Ascending aorta (tissue), 2 donors: ENCODE measurements around the gene HCLS1. TPM values are rescaled to one million over a fixed set of nuclear protein-coding genes. Genes with fewer than 3 reads are reported as not detected.

ENCODE experiments used
- DNase-seq, 2 donors: peaks; one replicate each; pipeline ENCODE4 v3.0.0-alpha.2; 2019; ENCODE audit warnings: low spot score in 2 of 2
- H3K27ac ChIP-seq, 2 donors: fragments of 200-600 bp; sonication (generic); one replicate each; pipeline ENCODE4 v1.5.1; 2016 to 2017; ENCODE audit warnings: mild to moderate bottlenecking in 1 of 2
- H3K27me3 ChIP-seq: fragments of 200-600 bp; sonication (generic); one replicate; pipeline ENCODE4 v1.5.1; 2017
- H3K36me3 ChIP-seq, 2 donors: fragments of 200-600 bp; sonication (generic); one replicate each; pipeline ENCODE4 v1.5.1; 2016
- H3K4me1 ChIP-seq, 2 donors: fragments of 200-600 bp; sonication (generic); one replicate each; pipeline ENCODE4 v1.5.1; 2016 to 2017; ENCODE audit warnings: mild to moderate bottlenecking in 1 of 2
- H3K4me3 ChIP-seq, 2 donors: fragments of 200-600 bp; sonication (generic); one replicate each; pipeline ENCODE4 v1.5.1; 2016 to 2017; ENCODE audit warnings: mild to moderate bottlenecking in 1 of 2
- H3K9me3 ChIP-seq, 2 donors: fragments of 200-600 bp; sonication (generic); one replicate each; pipeline ENCODE4 v1.5.1; 2016
- CTCF ChIP-seq, 3 experiments: fragments of 200-600 bp in 2 of 3; fragments of 450-650 bp in 1 of 3; sonication (generic) in 2 of 3; IDR thresholded peaks; one replicate each; pipeline ENCODE4 v1.5.1; 2016 to 2019; ENCODE audit warnings: antibody characterized with exemption in 3 of 3, mild to moderate bottlenecking in 1 of 3, moderate library complexity in 1 of 3
- intact Hi-C: fragments of 100-400 bp; cut with DNase I; formaldehyde crosslinking; loops from one replicate; pipeline ENCODE4 v1.15.1; 2023
- total RNA-seq: library from RNA; depleted of rRNA; stranded (reverse); fragments of >200 nt; gene quantifications from one replicate; pipeline ENCODE4 v1.1.0, GENCODE V29; 2016

The HCLS1 gene
- total RNA-seq, 1 donor from 2014 or later: 19.8 TPM

GRCh38 chr3:121592856-121593702, 67.6 kb downstream of the HCLS1 start, which contains the start of gene FBXO40:
TSS of gene FBXO40 (plus strand) at chr3:121593379. CDS start at chr3:121620576, 27,197 bp downstream.
- no peak for TF ChIP-seq CTCF (IDR thresholded peaks at IDR 0.05)
- Histone ChIP-seq H3K4me3 (no peak within 1 kb of the TSS), H3K27ac (no peak within 1 kb of the TSS), H3K4me1 (peaks cover 0 to 4% of the 10 kb centered on the region in 2 donors), H3K36me3 (no peaks in the 10 kb centered on the region), H3K9me3 (no peaks in the 10 kb centered on the region), H3K27me3 (no peaks in the 10 kb centered on the region)
- intact Hi-C loops: no loop called here
- DNase-seq: no peak

GRCh38 chr3:121584418-121584817, 76.3 kb downstream of the HCLS1 start:
- Histone ChIP-seq H3K9me3 (no peaks in the 10 kb centered on the region), H3K27me3 (no peaks in the 10 kb centered on the region), H3K27ac (no peak overlapping the region), H3K4me1 (no peaks in the 10 kb centered on the region), H3K4me3 (no peak overlapping the region), H3K36me3 (no peaks in the 10 kb centered on the region)
- intact Hi-C loops: no loop called here
- DNase-seq: no peak
- no peak for TF ChIP-seq CTCF (IDR thresholded peaks at IDR 0.05)

GRCh38 chr3:121581691-121582090, 79.0 kb downstream of the HCLS1 start:
- H3K27ac ChIP-seq: no peak overlapping the region
- TF ChIP-seq CTCF (IDR thresholded peaks at IDR 0.05): no peak
- DNase-seq: no peak
- H3K9me3 ChIP-seq: no peaks in the 10 kb centered on the region
- no peaks in the 10 kb centered on the region for H3K27me3 ChIP-seq
- H3K4me1 ChIP-seq: no peaks in the 10 kb centered on the region
- no peaks in the 10 kb centered on the region for H3K36me3 ChIP-seq
- intact Hi-C loops: no loop called here
- no peak overlapping the region for H3K4me3 ChIP-seq

Other genes starting within 250 kb of the HCLS1 start
- gene POLQ, start 114.9 kb downstream of the HCLS1 start, total RNA-seq: not detected
- not detected for gene ARGFX, start 93.0 kb downstream of the HCLS1 start, total RNA-seq
- not detected for gene FBXO40, start 67.5 kb downstream of the HCLS1 start, total RNA-seq
- gene GOLGB1, start 88.8 kb upstream of the HCLS1 start, total RNA-seq: 87.9 TPM
- 2.9 TPM for gene IQCB1, start 174.2 kb upstream of the HCLS1 start, total RNA-seq
- gene EAF2, start 174.3 kb upstream of the HCLS1 start, total RNA-seq: 2.4 TPM
- not detected for gene SLC15A2, start 233.5 kb upstream of the HCLS1 start, total RNA-seq